A549 (cell line): ENCODE data around the gene DPM1. TPM values are rescaled to one million over a fixed set of nuclear protein-coding genes. Genes with fewer than 3 reads are reported as not detected.

ENCODE experiments used
- ATAC-seq, 2 experiments: fragments of 200-7000 bp in 1 of 2; fragments of >200 bp in 1 of 2; cut with Nextera tagmentation in 1 of 2; cut with Tn5 transposase in 1 of 2; 3 replicates each; pipeline versions ENCODE4 v1.8.0 to v1.9.1; 2018 to 2020; ENCODE audit warnings: mild to moderate bottlenecking in 1 of 2, moderate library complexity in 1 of 2
- CTCF ChIA-PET: fragments of 300-600 bp; sonication (Branson Sonifier 250); formaldehyde crosslinking; extraction: SDS; loops from one replicate; lab custom pipeline; 2021; ENCODE audit warnings: antibody characterized with exemption, inconsistent platforms; lab: Yijun Ruan, JAX
- POLR2A ChIA-PET: fragments of 350-600 bp; formaldehyde crosslinking; extraction: SDS; loops from one replicate; lab custom pipeline; 2021; ENCODE audit warnings: antibody characterized with exemption, inconsistent platforms; lab: Yijun Ruan, JAX
- DNase-seq, 2 experiments: peaks; one replicate each; pipeline versions ENCODE4 v3.0.0 to v3.0.0-alpha.2; 2011 to 2016; ENCODE audit warnings: low read depth in 1 of 2, low spot score in 1 of 2
- FAIRE-seq: peaks from 2 replicates; lab custom pipeline; 2011; peaks lifted over from hg19 to GRCh38; lab: Jason Lieb, UNC
- H3K27ac ChIP-seq, 2 experiments: fragments of >200 bp; sonication (Bioruptor Twin); formaldehyde crosslinking; 3 replicates each; pipeline ENCODE4 v1.5.1; 2016 to 2017
- H3K4me1 ChIP-seq: fragments of >200 bp; sonication (Bioruptor Twin); formaldehyde crosslinking; 3 replicates; pipeline ENCODE4 v1.6.1; 2016
- H3K4me2 ChIP-seq: fragments of >200 bp; sonication (Bioruptor Twin); formaldehyde crosslinking; 3 replicates; pipeline ENCODE4 v1.6.1; 2016
- H3K4me3 ChIP-seq: fragments of >200 bp; sonication (Bioruptor Twin); formaldehyde crosslinking; 3 replicates; pipeline ENCODE4 v1.5.1; 2016
- H3K9me3 ChIP-seq: fragments of >200 bp; sonication (Bioruptor Twin); formaldehyde crosslinking; 3 replicates; pipeline ENCODE4 v1.6.1; 2016
- BHLHE40 ChIP-seq: IDR thresholded peaks from 2 replicates; pipeline ENCODE4 v1.6.1; 2012; ENCODE audit warnings: low read depth, low read length, inconsistent platforms
- EHF ChIP-seq: fragments of 250-450 bp; sonication (Bioruptor Pico); IDR thresholded peaks from 2 replicates; pipeline ENCODE4 v1.5.0; 2020; ENCODE audit warnings: mild to moderate bottlenecking
- ESRRA ChIP-seq: fragments of 150-350 bp; IDR thresholded peaks from 2 replicates; pipeline ENCODE4 v1.6.1; 2014; ENCODE audit warnings: mild to moderate bottlenecking, low read length, borderline replicate concordance
- FOSB ChIP-seq: fragments of 250-450 bp; sonication (Bioruptor Pico); IDR thresholded peaks from 2 replicates; pipeline ENCODE4 v1.5.0; 2020; ENCODE audit warnings: mild to moderate bottlenecking, moderate library complexity
- FOSL2 ChIP-seq, 2 experiments: fragments of 450-650 bp in 1 of 2; fragments of >200 bp in 1 of 2; sonication (Bioruptor Twin) in 1 of 2; formaldehyde crosslinking; IDR thresholded peaks; 2 replicates each; pipeline versions ENCODE4 v1.5.0 to v1.6.1; 2016 to 2020; ENCODE audit warnings: mild to moderate bottlenecking in 1 of 2, moderate library complexity in 1 of 2
- HDAC2 ChIP-seq: fragments of 200-600 bp; sonication (generic); IDR thresholded peaks from 2 replicates; pipeline ENCODE4 v1.6.1; 2016
- HES2 ChIP-seq: fragments of >200 bp; sonication (Bioruptor Twin); formaldehyde crosslinking; IDR thresholded peaks from 2 replicates; pipeline ENCODE4 v1.6.1; 2016
- HOXB13 ChIP-seq: fragments of 250-450 bp; sonication (Bioruptor Pico); IDR thresholded peaks from 2 replicates; pipeline ENCODE4 v1.5.0; 2020; ENCODE audit warnings: low read depth, mild to moderate bottlenecking, moderate library complexity
- HOXB5 ChIP-seq: fragments of 250-450 bp; sonication (Bioruptor Pico); IDR thresholded peaks from 2 replicates; pipeline ENCODE4 v1.5.0; 2020; ENCODE audit warnings: mild to moderate bottlenecking, moderate library complexity
- JUN ChIP-seq, 2 experiments: fragments of >200 bp; sonication (Bioruptor Twin); formaldehyde crosslinking; IDR thresholded peaks; 2 replicates in 1 of 2; 3 replicates in 1 of 2; pipeline ENCODE4 v1.6.1; 2016 to 2017
- JUNB ChIP-seq: fragments of >200 bp; sonication (Bioruptor Twin); formaldehyde crosslinking; IDR thresholded peaks from 2 replicates; pipeline ENCODE4 v1.6.1; 2016
- KDM1A ChIP-seq: fragments of 200-600 bp; sonication (generic); IDR thresholded peaks from 2 replicates; pipeline ENCODE4 v1.6.1; 2016; ENCODE audit warnings: low read depth, mild to moderate bottlenecking
- KDM5A ChIP-seq: fragments of 200-600 bp; sonication (generic); IDR thresholded peaks from 2 replicates; pipeline ENCODE4 v1.6.1; 2016; ENCODE audit warnings: antibody characterized with exemption, mild to moderate bottlenecking
- NFE2L2 ChIP-seq: fragments of 150-350 bp; conservative IDR thresholded peaks from 2 replicates; pipeline ENCODE4 v1.6.1; 2014; ENCODE audit warnings: low read length
- POLR2A ChIP-seq: IDR thresholded peaks from 2 replicates; pipeline ENCODE4 v1.6.1; 2012; ENCODE audit warnings: mild to moderate bottlenecking, low read length
- RAD21 ChIP-seq, 2 experiments: fragments of >200 bp in 1 of 2; sonication (Bioruptor Twin) in 1 of 2; formaldehyde crosslinking in 1 of 2; IDR thresholded peaks in 1 of 2; conservative IDR thresholded peaks in 1 of 2; 2 replicates in 1 of 2; 3 replicates in 1 of 2; pipeline ENCODE4 v1.6.1; 2012 to 2018; ENCODE audit warnings: inconsistent platforms in 1 of 2
- SMC3 ChIP-seq: fragments of >200 bp; sonication (Bioruptor Twin); formaldehyde crosslinking; IDR thresholded peaks from 3 replicates; pipeline ENCODE4 v1.6.1; 2018; ENCODE audit warnings: inconsistent platforms
- SREBF2 ChIP-seq: fragments of 450-650 bp; IDR thresholded peaks from 2 replicates; pipeline ENCODE4 v1.6.1; 2014; ENCODE audit warnings: mild to moderate bottlenecking, moderate library complexity
- TFCP2L1 ChIP-seq: fragments of 250-450 bp; sonication (Bioruptor Pico); IDR thresholded peaks from 2 replicates; pipeline ENCODE4 v1.5.0; 2021; ENCODE audit warnings: mild to moderate bottlenecking
- ZSCAN20 ChIP-seq: fragments of 250-450 bp; sonication (Bioruptor Pico); IDR thresholded peaks from 2 replicates; pipeline ENCODE4 v1.8.0; 2022; ENCODE audit warnings: mild to moderate bottlenecking, moderate library complexity
- WGBS: methylation state at CpG from one replicate; pipeline ENCODE4 v1.1.6; 2017; ENCODE audit errors: missing lambda C conversion rate; 5-methylcytosine and 5-hydroxymethylcytosine counted together
- polyA plus RNA-seq, 4 experiments: library from polyadenylated mRNA; depleted of rRNA in 3 of 4; stranded (reverse); fragments of >200 nt; fragmentation: RNase III in 1 of 4; extraction: RNeasy Plus Mini Kit Qiagen cat#74134 plus additional on column Dnase treatment in 1 of 4; gene quantifications; 2 replicates in 3 of 4; 3 replicates in 1 of 4; pipeline ENCODE4 v1.2.3, GENCODE V29; 2011 to 2017
- TF ChIP-seq, protein P1 (sequence below): fragments of 150-350 bp; IDR thresholded peaks from 2 replicates; pipeline ENCODE4 v1.6.1; 2014; ENCODE audit warnings: low read depth, mild to moderate bottlenecking, low read length
- TF ChIP-seq, protein P2 (sequence below): fragments of 450-650 bp; IDR thresholded peaks from 2 replicates; pipeline ENCODE4 v1.6.1; 2014; ENCODE audit warnings: antibody characterized with exemption
- TF ChIP-seq, protein P3 (sequence below): fragments of >200 bp; sonication (Bioruptor Twin); formaldehyde crosslinking; IDR thresholded peaks from 3 replicates; pipeline ENCODE4 v1.6.1; 2016

Gene DPM1
- polyA plus RNA-seq, 2 of the 4 experiments (the other 2 are of a cell fraction): 104 to 106 TPM

DNA sequence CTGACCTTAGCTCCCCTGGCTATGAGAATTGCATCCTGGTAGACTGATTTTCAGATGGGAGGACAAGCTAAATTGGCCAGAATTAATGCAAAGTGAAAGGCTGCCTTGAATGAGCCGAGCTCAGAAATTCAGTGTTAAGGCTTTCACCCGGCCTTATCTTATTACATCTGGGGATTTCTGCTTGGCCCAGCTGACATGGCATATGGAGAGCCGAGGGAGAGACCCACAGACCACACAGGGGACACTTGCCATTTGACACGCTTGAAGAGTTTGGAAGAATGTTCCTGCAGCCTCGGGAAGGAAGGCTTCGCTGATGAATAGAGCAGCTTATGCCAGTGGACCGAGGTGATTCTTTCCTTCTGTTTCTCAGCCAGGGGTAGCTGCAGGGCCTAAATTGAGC lies 9.3 kb upstream of the DPM1 start:
- H3K4me3 ChIP-seq: no peak overlapping the region
- no peak overlapping the region for H3K27ac ChIP-seq
- no peak overlapping the region for H3K4me2 ChIP-seq
- peaks cover under 1% of the 10 kb centered on the region; the same call in 1 of the 3 replicates for H3K9me3 ChIP-seq
- TF ChIP-seq SREBF2 (no peak), BHLHE40 (no peak), FOSB (CRISPR knock-in tag) (no peak), FOSL2 (IDR thresholded peaks at IDR 0.05) (no peak), FOSL2 (CRISPR knock-in tag; IDR thresholded peaks at IDR 0.05) (no peak), HDAC2 (no peak), RAD21 (conservative IDR thresholded peaks at IDR 0.05 in 1 of 2, IDR thresholded peaks at IDR 0.05 in 1 of 2) (no peak), NFE2L2 (no peak), HOXB5 (no peak), JUNB (no peak), HOXB13 (no peak)
- TF ChIP-seq, protein P1, sequence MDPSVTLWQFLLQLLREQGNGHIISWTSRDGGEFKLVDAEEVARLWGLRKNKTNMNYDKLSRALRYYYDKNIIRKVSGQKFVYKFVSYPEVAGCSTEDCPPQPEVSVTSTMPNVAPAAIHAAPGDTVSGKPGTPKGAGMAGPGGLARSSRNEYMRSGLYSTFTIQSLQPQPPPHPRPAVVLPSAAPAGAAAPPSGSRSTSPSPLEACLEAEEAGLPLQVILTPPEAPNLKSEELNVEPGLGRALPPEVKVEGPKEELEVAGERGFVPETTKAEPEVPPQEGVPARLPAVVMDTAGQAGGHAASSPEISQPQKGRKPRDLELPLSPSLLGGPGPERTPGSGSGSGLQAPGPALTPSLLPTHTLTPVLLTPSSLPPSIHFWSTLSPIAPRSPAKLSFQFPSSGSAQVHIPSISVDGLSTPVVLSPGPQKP: no peak
- TF ChIP-seq, protein P2, sequence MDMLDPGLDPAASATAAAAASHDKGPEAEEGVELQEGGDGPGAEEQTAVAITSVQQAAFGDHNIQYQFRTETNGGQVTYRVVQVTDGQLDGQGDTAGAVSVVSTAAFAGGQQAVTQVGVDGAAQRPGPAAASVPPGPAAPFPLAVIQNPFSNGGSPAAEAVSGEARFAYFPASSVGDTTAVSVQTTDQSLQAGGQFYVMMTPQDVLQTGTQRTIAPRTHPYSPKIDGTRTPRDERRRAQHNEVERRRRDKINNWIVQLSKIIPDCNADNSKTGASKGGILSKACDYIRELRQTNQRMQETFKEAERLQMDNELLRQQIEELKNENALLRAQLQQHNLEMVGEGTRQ: no peak
- DNase-seq: no peak
- 48% methylated on average over 7 of the region's 7 CpGs for WGBS
- no peak for FAIRE-seq
- POLR2A ChIA-PET: interaction anchor here (2.6 kb wide), 1 partner anchor 9 kb away, joined by 11 read pairs; the partner anchor contains the start of genes DPM1 and MOCS3
- H3K4me1 ChIP-seq: no peaks in the 10 kb centered on the region
- CTCF ChIA-PET: interaction anchor here (0.7 to 1.9 kb wide), 5 partner anchors 9 to 520 kb away, joined by 3 to 9 read pairs (median 4); partner anchors contain the start of gene MOCS3
- no peak for ATAC-seq

DNA sequence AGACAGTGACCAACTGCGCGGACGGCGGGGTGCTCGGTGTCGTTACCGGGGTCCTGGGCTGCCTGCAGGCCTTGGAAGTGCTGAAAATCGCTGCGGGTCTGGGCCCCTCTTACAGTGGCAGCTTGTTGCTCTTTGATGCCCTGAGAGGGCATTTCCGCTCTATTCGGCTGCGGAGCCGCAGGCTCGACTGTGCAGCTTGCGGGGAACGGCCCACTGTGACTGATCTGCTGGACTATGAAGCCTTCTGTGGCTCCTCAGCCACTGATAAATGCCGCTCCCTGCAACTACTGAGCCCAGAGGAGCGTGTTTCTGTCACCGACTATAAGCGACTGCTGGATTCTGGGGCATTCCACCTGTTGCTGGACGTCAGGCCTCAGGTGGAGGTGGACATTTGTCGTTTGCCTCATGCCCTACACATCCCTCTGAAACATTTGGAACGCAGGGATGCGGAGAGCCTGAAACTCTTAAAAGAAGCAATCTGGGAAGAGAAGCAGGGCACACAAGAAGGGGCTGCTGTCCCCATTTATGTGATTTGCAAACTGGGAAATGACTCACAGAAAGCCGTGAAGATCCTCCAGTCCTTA lies 1.3 kb upstream of the DPM1 start:
- ATAC-seq (no peak), DNase-seq (no peak), FAIRE-seq (no peak)

More for the DNA sequence above, 1.3 kb upstream of the DPM1 start:
- peak overlapping the region; percentile 85 for H3K4me3 ChIP-seq
- ChIA-PET CTCF (interaction anchor here (1.0 to 2.3 kb wide), 3 partner anchors 125 to 347 kb away, joined by 3 to 10 read pairs (median 3); partner anchors contain the start of gene BCAS4), POLR2A (interaction anchor here (1.0 kb wide), 1 partner anchor 22 kb away, joined by 4 read pairs; no protein-coding TSS in a partner anchor)
- H3K4me1 ChIP-seq: peaks cover 17% of the 10 kb centered on the region
- 89% methylated on average over 11 of the region's 25 CpGs for WGBS
- H3K27ac ChIP-seq: peak overlapping the region in 1 of 2 experiments; percentile 89; a peak in 3 of 6 replicates
- peaks cover 14% of the 10 kb centered on the region for H3K9me3 ChIP-seq
- H3K4me2 ChIP-seq: peak overlapping the region; percentile 77
- TF ChIP-seq NFE2L2: no peak
- TF ChIP-seq JUN (IDR thresholded peaks at IDR 0.05): no peak
- TF ChIP-seq BHLHE40: no peak
- no peak for TF ChIP-seq KDM1A
- TF ChIP-seq EHF: no peak
- no peak for TF ChIP-seq HES2
- no peak for TF ChIP-seq TFCP2L1 (CRISPR knock-in tag)
- no peak for TF ChIP-seq ZSCAN20
- no peak for TF ChIP-seq SMC3
- TF ChIP-seq ESRRA: no peak
- TF ChIP-seq POLR2A: no peak
- TF ChIP-seq, protein P3, sequence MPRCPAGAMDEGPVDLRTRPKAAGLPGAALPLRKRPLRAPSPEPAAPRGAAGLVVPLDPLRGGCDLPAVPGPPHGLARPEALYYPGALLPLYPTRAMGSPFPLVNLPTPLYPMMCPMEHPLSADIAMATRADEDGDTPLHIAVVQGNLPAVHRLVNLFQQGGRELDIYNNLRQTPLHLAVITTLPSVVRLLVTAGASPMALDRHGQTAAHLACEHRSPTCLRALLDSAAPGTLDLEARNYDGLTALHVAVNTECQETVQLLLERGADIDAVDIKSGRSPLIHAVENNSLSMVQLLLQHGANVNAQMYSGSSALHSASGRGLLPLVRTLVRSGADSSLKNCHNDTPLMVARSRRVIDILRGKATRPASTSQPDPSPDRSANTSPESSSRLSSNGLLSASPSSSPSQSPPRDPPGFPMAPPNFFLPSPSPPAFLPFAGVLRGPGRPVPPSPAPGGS: no peak
- TF ChIP-seq KDM5A: no peak
